GM12864 (cell line): ENCODE results near the gene TNK1.

Experiments
- DNase-seq: peaks from one replicate; pipeline ENCODE4 v3.0.0-alpha.2; 2011; ENCODE audit warnings: low read depth
- H3K4me3 ChIP-seq: 2 replicates; pipeline ENCODE4 v1.5.1; 2011; ENCODE audit warnings: mild to moderate bottlenecking, low read depth, low read length, control low read depth
- TF ChIP-seq, protein P1 (sequence below): IDR thresholded peaks from 2 replicates; pipeline ENCODE4 v1.5.1; 2011; ENCODE audit warnings: low read depth, mild to moderate bottlenecking, moderate library complexity, low read length, control low read depth, inconsistent platforms; ENCODE audit errors: missing control alignments

TNK1 gene

DNA sequence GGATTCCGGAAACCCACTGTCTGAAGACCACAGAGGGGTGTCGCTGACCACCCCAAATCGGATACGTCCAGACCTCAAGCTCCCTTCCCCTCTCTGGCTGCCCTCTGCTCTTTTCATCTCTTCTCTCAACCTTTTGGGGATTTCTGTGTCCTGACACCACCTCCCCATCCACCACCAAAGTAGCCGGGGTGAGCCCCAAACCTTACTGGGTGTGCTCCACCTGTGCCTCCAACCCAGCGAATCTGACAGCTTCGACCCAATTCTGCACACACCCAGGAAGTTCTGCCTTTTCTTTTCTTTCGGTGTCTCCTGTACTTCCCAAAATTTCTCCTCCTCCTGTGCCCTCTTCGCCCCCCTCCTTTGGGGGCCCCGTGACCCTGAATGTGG, 28.4 kb upstream of the TNK1 start:
- TF ChIP-seq, protein P1, sequence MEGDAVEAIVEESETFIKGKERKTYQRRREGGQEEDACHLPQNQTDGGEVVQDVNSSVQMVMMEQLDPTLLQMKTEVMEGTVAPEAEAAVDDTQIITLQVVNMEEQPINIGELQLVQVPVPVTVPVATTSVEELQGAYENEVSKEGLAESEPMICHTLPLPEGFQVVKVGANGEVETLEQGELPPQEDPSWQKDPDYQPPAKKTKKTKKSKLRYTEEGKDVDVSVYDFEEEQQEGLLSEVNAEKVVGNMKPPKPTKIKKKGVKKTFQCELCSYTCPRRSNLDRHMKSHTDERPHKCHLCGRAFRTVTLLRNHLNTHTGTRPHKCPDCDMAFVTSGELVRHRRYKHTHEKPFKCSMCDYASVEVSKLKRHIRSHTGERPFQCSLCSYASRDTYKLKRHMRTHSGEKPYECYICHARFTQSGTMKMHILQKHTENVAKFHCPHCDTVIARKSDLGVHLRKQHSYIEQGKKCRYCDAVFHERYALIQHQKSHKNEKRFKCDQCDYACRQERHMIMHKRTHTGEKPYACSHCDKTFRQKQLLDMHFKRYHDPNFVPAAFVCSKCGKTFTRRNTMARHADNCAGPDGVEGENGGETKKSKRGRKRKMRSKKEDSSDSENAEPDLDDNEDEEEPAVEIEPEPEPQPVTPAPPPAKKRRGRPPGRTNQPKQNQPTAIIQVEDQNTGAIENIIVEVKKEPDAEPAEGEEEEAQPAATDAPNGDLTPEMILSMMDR: peak; percentile 72
- peak overlapping the region; percentile 56 for H3K4me3 ChIP-seq
- no peak for DNase-seq

DNA sequence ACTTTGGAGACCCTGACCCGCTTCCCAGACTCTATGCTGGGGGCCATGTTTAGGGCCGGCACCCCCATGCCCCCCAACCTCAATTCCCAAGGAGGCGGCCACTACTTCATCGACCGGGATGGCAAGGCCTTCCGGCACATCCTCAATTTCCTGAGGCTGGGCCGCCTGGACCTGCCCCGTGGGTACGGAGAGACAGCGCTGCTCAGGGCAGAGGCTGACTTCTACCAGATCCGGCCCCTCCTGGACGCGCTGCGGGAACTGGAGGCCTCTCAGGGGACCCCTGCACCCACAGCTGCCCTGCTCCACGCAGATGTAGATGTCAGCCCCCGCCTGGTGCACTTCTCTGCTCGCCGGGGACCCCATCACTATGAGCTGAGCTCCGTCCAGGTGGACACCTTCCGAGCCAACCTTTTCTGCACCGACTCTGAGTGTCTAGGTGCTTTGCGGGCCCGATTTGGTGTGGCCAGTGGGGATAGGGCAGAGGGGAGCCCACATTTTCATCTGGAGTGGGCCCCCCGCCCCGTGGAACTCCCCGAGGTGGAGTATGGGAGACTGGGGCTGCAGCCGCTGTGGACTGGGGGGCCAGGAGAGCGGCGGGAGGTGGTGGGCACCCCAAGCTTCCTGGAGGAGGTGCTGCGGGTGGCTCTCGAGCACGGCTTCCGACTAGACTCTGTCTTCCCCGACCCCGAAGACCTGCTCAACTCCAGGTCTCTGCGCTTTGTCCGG, 27.8 kb upstream of the TNK1 start:
- TF ChIP-seq, protein P1: no peak
- peak overlapping the region; percentile 56; the same call in 1 of the 2 replicates for H3K4me3 ChIP-seq
- no peak for DNase-seq

DNA sequence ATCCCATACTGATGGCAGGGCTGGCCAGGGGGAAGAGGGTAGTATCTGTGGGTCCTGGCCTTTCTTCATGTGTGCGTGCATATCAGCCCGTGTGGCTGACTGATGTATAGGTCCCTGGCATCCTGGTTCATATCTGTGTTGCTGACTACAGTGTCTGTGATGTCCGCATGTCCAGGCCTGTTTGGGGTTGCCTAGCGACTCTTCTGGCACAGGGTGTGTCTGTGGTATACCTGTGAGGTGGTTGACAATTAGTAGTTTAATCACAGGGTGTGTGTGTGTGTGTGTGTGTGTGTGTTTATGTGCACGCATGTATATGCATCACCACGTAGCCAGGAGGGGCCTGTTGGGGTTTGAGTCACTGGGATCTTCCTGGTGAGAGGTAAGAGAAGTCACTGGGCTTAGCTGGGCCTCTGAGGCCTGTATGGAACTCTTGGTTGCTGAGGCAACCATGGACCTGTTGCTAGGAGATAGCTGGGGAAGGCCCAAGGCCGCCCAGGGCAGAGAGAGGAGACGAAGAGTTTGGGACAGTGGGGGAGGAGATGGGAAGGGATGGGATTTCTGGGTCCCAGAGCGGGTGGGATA, 26.5 kb upstream of the TNK1 start:
- TF ChIP-seq, protein P1: no peak
- no peak for DNase-seq
- no peak overlapping the region for H3K4me3 ChIP-seq

DNA sequence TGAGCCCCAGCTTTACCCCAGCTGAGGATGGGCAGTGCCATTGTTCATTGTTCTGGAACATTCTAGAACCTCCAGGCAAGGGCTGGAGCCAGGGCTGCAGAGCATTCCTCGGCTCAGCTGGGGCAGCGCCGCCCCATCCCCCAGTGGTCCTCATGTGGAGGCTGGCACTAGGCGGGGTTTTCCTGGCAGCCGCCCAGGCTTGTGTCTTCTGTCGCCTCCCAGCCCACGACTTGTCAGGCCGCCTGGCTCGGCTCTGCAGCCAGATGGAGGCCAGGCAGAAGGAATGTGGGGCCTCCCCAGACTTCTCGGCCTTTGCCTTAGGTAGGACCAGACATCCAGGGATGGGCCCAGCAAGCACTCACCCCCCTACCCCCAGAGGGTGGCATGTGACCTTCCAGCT, 25.8 kb upstream of the TNK1 start, which contains the start of gene TMEM95:
Gene TMEM95, plus strand, starts transcription at position 104 of the 400 bp plus-strand sequence. Its CDS starts 49 bp downstream, at position 153.
- H3K4me3 ChIP-seq: no peak within 1 kb of the TSS
- DNase-seq: no peak
- TF ChIP-seq, protein P1: no peak

DNA sequence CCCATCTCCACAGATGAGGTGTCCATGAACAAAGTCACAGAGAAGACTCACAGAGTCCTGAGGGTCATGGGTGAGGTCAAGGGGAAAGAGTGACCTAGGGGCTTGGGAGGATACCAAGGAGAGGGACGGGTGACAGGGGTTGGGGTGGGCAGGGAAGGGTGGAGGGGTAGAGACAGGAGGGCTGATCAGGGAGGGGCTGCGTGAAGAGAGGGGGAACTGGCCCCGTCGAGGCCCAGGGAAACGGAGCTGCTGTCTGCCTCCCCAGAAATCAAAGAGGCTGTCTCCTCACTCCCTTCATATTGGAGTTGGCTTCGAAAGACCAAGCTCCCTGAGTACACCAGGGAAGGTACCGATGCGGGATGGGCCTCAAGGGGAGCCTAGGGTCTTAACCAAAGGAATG, 25.3 kb upstream of the TNK1 start:
- no peak overlapping the region for H3K4me3 ChIP-seq
- DNase-seq: no peak
- TF ChIP-seq, protein P1: no peak

DNA sequence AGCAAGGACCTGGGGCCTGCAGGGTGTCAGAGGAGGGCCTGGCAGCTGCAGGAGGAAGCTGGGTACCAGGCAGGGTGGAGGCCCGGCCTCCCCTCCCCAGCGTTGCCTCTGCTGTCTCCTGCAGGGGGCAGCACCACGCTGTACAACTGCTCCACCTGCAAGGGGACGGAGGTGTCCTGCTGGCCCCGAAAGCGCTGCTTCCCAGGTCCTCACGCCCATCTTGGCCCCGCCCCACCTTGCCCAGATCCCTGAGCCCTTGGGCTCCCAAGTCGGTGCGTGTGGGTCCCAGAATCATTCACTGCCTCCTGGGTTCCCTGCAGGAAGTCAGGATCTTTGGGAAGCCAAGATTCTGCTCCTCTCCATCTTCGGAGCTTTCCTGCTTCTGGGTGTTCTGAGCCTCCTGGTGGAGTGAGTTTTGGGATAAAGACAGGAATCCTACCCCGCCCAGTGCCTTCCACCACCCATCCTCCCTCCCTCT, 24.8 kb upstream of the TNK1 start:
- peak; percentile 47 for DNase-seq
- no peak overlapping the region for H3K4me3 ChIP-seq
- TF ChIP-seq, protein P1: peak; percentile 95

DNA sequence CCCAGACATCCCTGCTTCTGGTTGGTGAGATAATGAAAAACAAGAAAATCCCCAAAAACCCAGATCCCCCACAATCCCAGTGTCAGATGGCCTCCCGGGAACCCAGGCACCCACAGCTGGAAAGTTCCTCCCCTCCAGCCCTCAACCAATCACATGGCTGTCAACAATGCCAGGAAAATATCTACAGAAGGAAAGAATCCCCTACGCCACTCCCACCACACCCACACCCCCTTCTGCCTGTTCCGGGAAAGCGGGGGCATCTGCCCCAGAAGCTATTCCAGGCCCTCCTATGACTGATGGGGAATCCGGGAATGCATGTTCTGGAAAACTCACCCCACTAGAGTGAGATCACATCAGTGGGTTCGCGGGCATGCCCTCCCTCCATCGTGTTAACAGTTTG, 24.1 kb upstream of the TNK1 start:
- DNase-seq: no peak
- TF ChIP-seq, protein P1: no peak
- no peak overlapping the region for H3K4me3 ChIP-seq
